NT2/D1 (cell line): ENCODE measurements around the gene GLTP.

Experiments
- SUZ12 ChIP-seq: IDR thresholded peaks from 2 replicates; pipeline ENCODE4 v1.6.1; 2011; ENCODE audit not compliant: insufficient read length, insufficient read depth; ENCODE audit errors: extremely low read depth
- YY1 ChIP-seq: IDR thresholded peaks from 2 replicates; pipeline ENCODE4 v1.6.1; 2011; ENCODE audit not compliant: insufficient read length, insufficient read depth
- ZNF274 ChIP-seq: IDR thresholded peaks from 2 replicates; pipeline ENCODE4 v1.6.1; 2011; ENCODE audit warnings: mild to moderate bottlenecking, low read depth, low read length

GRCh38 chr12:109883461-109883860 lies 3.1 kb upstream of the GLTP start:
- TF ChIP-seq ZNF274, result no peak
- TF ChIP-seq YY1, result no peak
- TF ChIP-seq SUZ12, result no peak
